ENCODE results near the gene ASB3.

The ASB3 gene

DNA sequence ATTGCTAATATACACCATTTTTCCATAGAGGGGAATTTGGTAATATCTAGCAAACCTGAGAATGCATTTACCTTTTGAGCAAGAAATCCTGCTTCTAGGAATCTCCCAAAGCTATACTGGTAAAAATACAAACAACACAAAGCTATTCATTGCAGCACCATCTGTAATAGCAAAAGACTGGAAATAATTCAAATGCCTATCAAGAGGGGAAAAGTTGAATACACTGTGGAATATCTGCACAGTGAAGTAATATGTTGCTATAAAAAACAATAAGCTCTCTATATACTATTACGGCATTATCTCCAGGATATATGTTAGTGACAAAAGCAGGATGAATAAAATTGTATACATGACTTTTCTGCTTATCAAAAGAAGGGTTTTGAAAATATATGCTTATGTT is 131.5 kb downstream of the ASB3 start:
- DNase-seq (ENCODE audit: low read depth in 2 of 2, low spot score in 1 of 2): no peak

DNA sequence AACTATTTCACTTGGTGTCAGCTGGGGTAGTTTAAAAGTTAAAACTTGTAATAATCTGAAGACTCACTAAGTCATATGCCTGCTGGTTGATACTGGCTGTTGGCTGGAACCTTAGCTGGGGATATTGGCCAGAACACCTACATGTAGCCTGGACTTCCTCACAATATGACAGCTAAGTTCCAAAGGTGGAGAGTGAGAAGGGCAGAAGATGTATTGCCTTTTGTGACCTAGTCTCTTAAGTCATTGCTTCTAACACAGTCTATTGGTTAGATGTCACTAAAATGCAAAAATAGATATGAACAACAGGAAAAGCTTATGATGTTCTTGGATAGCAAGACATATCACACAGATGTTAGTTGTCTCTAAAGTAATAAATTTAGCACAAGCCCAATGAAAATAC is 132.4 kb downstream of the ASB3 start:
- DNase-seq (ENCODE audit: low read depth in 2 of 2, low spot score in 1 of 2): no peak

DNA sequence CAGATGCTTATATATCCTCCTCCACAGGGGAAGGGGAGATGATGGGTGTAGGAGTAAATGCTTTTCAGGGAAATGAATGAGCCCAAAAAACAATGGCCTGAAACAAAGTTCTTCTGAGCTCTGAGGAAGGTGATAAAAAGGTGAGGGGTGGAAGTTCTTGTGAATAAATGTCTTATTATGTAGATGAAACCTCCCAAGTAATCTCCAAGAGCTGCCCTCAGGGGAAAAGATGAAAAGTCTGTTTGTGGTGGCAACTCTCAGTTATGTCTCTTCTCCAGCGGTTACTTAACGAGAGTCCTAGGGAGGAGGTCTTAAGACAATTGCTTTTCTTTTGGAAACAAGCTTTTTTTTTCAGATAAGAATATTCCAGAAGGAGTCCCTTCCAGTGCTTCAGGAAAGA is 134.6 kb downstream of the ASB3 start:
- no peak for DNase-seq (ENCODE audit: low read depth in 2 of 2, low spot score in 1 of 2)

DNA sequence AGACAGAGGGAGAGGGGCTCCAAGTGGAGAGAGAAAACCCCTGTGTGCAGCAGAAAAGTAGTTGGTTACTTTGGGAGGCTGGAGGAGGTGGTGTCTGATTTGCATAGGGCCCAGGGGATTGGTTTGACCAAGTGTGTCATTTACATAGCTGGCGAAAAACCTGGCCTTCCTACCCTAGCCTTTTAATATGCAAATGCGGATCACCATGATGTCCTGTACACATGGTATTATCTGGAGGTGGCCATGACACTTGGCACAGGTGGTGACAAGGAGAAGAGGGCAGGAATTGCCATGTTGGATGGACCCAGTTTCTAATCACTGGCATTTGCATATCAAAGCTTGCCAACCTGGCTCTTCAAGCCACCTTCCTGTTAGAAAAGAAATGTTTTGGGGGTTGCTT is 140.0 kb downstream of the ASB3 start:
- no peak for DNase-seq (ENCODE audit: low read depth in 2 of 2, low spot score in 1 of 2)

DNA sequence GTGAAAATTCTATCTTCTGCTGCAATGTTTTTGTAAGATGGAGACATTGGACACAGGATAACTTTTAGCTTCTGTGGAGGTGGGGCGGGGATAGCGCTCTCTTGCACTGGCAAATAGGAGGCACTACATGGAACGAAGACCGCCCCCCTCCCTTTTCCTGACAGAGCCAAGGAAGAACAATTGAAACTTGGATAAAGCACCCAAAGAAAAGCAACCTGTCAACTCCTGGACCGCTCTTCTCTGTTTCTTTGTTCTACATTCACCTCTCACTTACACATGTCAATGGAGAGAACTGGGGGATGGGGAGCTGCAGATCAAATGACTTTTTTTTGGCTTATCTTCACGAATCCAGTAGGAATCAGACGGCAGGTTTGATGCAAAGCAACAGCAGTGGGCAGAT is 145.5 kb downstream of the ASB3 start:
- DNase-seq (ENCODE audit: low read depth in 2 of 2, low spot score in 1 of 2): no peak

DNA sequence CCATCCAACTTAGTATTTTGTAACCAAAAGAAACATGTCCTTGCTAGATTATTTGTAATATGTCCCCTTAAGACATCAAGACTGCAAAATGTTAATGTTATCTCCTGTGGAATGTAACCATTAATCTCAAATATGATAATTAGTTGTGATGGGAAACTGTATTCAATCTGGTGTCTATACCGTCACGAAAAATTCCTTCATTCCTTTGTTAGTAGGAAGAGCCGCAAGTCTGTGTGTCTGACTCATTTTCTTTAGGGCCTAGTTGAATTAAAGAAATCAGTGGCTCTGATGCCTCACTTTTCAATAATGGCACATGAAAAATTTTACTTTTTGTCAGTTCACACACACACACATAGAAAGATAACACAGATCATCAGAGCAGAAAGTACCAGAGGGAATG is 146.3 kb downstream of the ASB3 start:
- DNase-seq (ENCODE audit: low read depth in 2 of 2, low spot score in 1 of 2): no peak

DNA sequence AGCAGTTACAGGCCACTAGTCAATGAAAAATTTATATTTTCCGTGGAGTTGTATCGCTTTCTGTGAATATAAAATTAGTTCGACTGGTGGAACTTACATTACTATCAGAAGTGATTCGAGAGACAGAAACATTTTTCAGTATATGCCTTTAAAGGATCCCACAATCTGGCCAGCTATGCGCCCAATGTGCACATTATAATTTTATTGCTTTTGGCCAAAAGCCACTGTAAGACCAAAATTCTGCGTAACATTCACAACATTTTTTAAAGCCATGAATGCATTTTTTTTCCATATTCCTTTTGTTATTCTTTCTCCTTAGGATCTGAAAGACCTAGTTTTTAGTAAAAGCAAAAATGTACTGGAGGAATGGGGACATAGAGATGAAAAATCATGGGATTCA is 150.2 kb downstream of the ASB3 start:
- no peak for DNase-seq (ENCODE audit: low read depth in 2 of 2, low spot score in 1 of 2)

DNA sequence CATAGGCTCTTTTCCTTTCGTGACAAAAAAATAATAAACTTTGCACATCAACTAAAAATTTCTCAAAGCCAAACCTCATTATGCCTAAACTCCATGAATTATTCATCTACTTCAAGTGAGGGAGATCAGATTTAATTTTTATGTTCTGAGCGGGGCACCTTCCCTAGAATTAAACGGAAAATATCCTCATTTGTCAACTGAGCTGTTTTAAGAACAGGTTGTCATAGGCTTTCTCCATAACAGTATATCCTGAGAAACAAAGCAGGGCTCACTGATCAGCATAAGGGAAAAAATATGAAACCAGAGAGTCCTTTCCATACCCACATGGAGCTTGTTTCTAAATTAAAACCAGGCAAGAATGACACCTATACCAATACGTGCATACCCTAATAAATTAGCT is 150.6 kb downstream of the ASB3 start:
- no peak for DNase-seq (ENCODE audit: low read depth in 2 of 2, low spot score in 1 of 2)

DNA sequence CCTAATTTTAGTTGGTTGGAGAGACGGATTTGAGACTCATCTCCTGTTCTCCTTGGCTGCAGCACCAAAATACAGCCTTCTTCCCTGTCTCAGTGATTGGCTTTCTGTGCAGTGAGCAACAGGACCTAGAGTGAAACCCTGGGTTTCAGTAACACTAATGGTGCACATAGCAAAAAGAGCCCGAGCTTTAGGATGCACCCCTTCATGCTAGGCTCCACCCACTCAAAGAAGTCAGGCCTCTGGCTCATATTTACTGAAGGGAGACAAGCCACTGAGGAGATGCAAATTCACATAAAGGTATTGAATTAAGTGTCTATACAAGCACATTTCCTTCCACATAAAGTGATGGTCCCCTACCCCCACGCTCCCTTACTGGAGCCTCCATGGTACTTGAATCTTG is 151.1 kb downstream of the ASB3 start:
- DNase-seq (ENCODE audit: low read depth in 2 of 2, low spot score in 1 of 2): no peak

DNA sequence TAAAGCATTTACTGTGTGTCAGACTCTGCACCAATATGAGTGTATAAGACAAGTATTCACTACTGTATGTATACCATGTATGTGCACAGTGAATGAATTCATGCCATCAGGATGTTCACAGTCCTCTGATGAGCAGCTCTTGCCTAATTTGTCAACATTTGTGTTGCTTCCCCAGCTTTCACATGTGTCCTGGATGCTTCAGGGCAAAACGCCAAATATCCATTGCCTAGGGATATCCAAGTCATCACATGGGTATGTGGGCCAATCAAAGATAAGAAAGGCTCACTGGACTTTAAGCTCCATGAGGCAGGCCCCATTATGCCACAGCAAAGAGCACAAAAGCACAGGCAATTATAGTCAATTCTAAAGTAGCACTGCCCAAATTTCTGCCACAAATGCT is 153.3 kb downstream of the ASB3 start:
- no peak for DNase-seq (ENCODE audit: low read depth in 2 of 2, low spot score in 1 of 2)

DNA sequence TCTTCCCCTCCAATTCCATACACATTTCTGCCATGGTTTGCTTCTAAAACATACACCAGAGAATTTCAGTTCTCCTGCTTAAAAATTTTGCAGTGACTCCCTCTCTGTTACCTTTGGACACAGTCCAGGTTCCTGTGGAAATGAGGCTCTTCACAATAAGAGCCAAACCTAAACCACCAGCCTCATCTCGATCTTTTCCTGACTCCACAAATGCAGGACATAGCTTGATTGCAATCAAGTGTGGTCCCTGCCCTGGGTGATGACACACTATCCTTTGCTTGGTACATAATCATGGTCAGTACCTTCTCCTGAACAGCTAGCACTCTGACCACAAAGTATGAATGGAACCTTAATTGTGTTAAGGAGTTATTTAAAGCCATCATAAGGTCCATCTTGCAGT is 154.0 kb downstream of the ASB3 start:
- DNase-seq (ENCODE audit: low read depth in 2 of 2, low spot score in 1 of 2): no peak

DNA sequence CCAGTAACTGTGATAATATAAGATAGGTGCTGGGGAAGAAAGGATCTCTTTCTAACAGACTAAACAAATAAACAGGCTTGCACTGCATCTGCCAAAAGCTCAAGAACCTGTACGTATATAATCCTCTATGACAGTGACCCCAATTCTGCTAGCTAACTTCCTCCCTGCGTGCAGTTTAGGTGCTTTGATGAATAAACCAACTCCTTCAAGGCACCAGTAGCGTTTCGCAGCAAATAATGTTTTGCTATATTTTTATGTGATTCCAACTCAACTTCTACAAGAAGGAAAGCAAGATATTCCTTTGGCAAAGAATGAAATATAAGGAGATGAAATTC is 154.7 kb downstream of the ASB3 start:
- no peak for DNase-seq (ENCODE audit: low read depth in 2 of 2, low spot score in 1 of 2)

DNA sequence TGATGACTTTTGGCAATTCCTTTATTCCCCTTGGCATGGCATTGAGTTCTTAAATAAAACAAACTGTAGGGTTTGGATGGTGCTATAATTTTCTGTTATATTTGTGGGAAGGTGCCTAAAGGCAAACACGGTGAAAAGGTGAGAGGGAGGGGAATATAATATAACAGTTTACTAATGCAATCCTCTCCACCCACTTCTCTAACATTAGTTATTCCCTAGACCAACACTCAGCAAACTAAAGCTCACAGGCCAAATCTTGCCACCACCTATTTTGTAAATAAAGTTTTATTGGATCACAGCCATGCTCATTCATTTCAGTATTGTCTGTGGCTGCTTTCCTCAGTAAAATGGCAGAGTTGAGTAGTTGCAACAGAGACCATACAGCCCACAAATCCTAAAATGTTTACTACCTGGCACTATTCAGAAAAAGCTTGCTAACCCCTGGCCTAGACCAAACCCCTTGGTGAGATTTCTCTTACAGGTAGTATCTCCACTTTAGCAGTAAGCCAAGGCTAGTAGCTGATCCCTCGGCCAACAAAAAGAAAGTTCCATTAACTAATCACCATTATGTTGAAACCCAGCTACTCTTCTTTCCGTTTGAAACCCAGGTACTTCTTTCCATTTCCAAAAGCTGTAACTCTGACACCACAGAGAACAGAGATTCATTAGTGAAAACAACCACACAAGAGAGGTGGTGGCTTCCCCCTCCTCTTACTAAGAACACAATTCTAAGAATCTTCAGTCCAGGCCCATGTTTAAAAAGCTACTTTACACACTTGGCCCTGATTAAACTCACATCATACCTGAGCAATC is 155.2 kb downstream of the ASB3 start:
- no peak for DNase-seq (ENCODE audit: low read depth in 2 of 2, low spot score in 1 of 2)

DNA sequence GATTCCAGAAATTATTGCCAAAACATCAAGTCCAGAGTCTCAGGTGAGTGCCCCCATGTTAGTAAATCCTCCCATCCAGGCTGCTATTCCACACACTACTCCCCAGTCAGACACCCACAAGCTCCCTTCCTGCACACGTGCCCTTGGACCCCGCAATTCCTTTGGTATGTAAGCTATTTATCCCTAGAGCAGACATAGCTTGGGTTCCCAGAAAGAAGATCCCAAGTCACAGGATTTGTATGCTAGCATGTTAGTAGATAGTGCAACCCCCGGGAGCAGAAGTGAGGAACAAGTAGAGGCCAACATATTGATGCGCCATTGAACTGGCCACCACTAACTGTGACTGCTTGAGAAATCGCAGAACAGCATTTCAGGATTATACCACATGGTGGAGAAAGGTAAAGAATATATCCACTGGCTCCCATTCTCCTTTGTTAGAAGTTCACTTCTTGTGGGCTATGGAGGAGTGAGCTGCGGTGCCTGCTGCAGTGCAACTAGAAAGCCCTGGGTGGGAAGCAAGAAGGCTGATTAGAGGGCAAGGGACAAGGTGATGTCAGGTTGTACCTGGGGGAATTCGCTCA is 156.6 kb downstream of the ASB3 start:
- DNase-seq (ENCODE audit: low read depth in 2 of 2, low spot score in 1 of 2): no peak

DNA sequence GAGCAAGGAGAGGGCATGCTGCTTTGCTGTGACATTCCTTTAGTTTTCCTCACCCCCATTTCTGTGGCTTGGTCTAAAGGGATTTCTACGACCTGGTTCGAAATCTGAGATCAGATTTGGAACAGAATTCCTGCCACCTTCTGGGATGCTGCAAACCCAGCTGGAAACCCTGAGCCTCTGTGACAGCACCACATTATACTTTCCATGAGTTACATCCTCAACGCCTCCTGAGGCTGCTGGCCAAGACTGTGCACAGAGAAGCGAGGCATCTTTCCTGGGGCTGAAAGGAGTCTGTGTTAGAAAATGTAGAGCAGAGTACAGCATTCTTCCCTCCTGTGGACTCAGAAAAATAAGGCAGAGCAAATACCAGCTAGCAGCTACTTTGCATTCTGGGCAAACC is 157.3 kb downstream of the ASB3 start:
- no peak for DNase-seq (ENCODE audit: low read depth in 2 of 2, low spot score in 1 of 2)

DNA sequence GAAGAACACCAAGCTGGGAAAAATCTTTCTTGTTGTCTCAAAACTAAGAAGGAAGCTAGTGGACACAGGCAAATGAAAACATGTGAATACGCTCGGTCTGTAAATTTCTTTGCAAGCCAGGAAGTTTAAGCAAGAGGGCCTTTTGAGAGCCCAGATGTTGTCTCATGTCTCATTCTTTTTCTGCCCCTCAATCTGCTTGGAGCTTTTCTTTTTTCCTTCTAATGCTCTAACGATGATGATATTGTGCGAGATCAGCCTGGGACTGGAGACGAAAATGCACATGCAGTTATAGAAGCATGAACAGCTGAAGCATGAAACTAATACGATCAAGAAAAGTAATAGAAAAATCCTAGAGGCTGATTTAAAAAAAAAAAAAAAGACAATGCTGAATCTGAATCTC is 157.8 kb downstream of the ASB3 start:
- no peak for DNase-seq (ENCODE audit: low read depth in 2 of 2, low spot score in 1 of 2)

DNA sequence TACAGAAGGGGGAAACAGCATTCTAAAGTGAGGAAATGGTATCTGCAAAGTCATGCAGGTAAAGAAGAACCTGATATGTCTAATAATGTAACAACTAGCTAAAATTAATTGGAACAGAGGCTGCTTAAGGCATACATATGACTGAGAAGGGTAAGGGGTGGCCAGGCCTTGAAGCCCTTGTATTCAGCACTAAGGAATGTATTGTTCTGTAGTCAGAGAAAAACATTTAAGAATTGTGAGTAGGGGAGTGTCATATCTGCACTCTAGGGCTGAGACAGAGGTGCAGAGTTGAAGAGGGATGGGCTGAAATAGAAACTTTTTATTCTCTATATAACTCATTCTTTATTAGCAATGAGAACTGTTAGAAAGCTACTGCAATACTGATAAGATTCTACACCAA is 164.6 kb downstream of the ASB3 start:
- no peak for DNase-seq (ENCODE audit: low read depth in 2 of 2, low spot score in 1 of 2)

DNA sequence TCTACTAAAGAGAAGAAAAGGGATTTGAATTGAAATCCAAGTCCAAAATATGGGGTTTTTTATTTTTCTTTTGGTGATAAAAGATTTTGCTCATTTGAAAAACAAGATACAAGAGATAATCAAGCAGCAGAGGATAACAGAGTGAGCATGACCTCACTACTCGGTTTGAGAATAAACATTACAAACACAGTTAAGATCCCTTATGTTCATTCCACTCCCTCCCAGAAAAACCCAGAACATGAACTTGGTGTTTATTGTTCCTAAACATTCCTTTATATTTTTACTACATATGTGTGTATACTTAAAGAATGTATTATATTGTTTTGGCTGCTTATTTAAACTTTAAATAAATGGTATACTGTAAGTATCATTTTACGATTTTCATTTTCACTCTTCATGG is 165.8 kb downstream of the ASB3 start:
- DNase-seq (ENCODE audit: low read depth in 2 of 2, low spot score in 1 of 2): no peak

Measured in stimulated activated CD8-positive, alpha-beta memory T cell treated with anti-CD3 and anti-CD28 coated beads, Interleukin-4, amount 100 ng/mL, for 1 hour (primary cell).